ENCODE data around the gene C5AR1. TPM values are rescaled to one million over a fixed set of nuclear protein-coding genes. Genes with fewer than 3 reads are reported as not detected.
"Not testable (repeated sequence)": the region's sequence is repeated elsewhere in the genome, so short reads cannot be mapped to it uniquely, and the experiment has no call there.

C5AR1 gene
- total RNA-seq, 2 donors from 2014 or later = 2.2 to 11.3 TPM

- no peaks in the 10 kb centered on the region for H3K9me3 ChIP-seq (ENCODE audit: control insufficient read depth, low read length, poor library complexity, severe bottlenecking)
- H3K27ac Mint-ChIP-seq = peak within 1 kb of the TSS; percentile 97
- peaks cover 18% of the 10 kb centered on the region for H3K4me1 Mint-ChIP-seq
- no peaks in the 10 kb centered on the region for H3K27me3 Mint-ChIP-seq
- H3K36me3 Mint-ChIP-seq (ENCODE audit: low read depth) = peaks cover 3% of the 10 kb centered on the region
- DNase-seq = peak; percentile 99 to 100 (median 100)
- ATAC-seq = peak; percentile 78
- H3K4me3 Mint-ChIP-seq = peak within 1 kb of the TSS; percentile 96
Measured at GRCh38 chr19:47274071-47274890, 35.4 kb upstream of the C5AR1 start, which contains the start of gene INAFM1. INAFM1 (plus strand) TSS chr19:47274885; CDS start chr19:47274920, 35 bp downstream.

- peak overlapping the region; percentile 85 for H3K4me3 Mint-ChIP-seq
- no peaks in the 10 kb centered on the region for H3K27me3 Mint-ChIP-seq
- no peak for DNase-seq
- peaks cover 2% of the 10 kb centered on the region for H3K36me3 Mint-ChIP-seq (ENCODE audit: low read depth)
- no peaks in the 10 kb centered on the region for H3K9me3 ChIP-seq (ENCODE audit: control insufficient read depth, low read length, poor library complexity, severe bottlenecking)
- H3K27ac Mint-ChIP-seq = no peak overlapping the region
- peak; percentile 28 for ATAC-seq
- peaks cover 18% of the 10 kb centered on the region for H3K4me1 Mint-ChIP-seq
Measured at GRCh38 chr19:47274891-47275761, 34.5 kb upstream of the C5AR1 start.

- Mint-ChIP-seq H3K27me3 (no peaks in the 10 kb centered on the region), H3K36me3 (ENCODE audit: low read depth) (no peaks in the 10 kb centered on the region), H3K27ac (no peak overlapping the region), H3K4me1 (peaks cover 18% of the 10 kb centered on the region), H3K4me3 (peak overlapping the region; percentile 85)
- no peak for ATAC-seq
- H3K9me3 ChIP-seq (ENCODE audit: control insufficient read depth, low read length, poor library complexity, severe bottlenecking) = no peaks in the 10 kb centered on the region
- DNase-seq = no peak
Measured at GRCh38 chr19:47275791-47276461, 33.7 kb upstream of the C5AR1 start.

- DNase-seq; H3K9me3 ChIP-seq (ENCODE audit: control insufficient read depth, low read length, poor library complexity, severe bottlenecking); ATAC-seq; H3K27me3 Mint-ChIP-seq; H3K4me3 Mint-ChIP-seq; H3K36me3 Mint-ChIP-seq (ENCODE audit: low read depth); H3K27ac Mint-ChIP-seq: not testable (repeated sequence)
- peaks cover 18% of the 10 kb centered on the region for H3K4me1 Mint-ChIP-seq
Measured at GRCh38 chr19:47276513-47276912, 33.1 kb upstream of the C5AR1 start.

GRCh38 chr19:47280183-47280797 lies 29.4 kb upstream of the C5AR1 start:
- Mint-ChIP-seq H3K36me3 (ENCODE audit: low read depth) (no peaks in the 10 kb centered on the region), H3K4me1 (peaks cover 20% of the 10 kb centered on the region), H3K27ac (no peak overlapping the region), H3K4me3 (no peak overlapping the region), H3K27me3 (no peaks in the 10 kb centered on the region)
- H3K9me3 ChIP-seq (ENCODE audit: control insufficient read depth, low read length, poor library complexity, severe bottlenecking) = no peaks in the 10 kb centered on the region
- DNase-seq = peak in 1 of 3 donors; percentile 48
- peak; percentile 73 for ATAC-seq

GRCh38 chr19:47283405-47284059 lies 26.1 kb upstream of the C5AR1 start:
- H3K4me3 Mint-ChIP-seq = no peak overlapping the region
- H3K27me3 Mint-ChIP-seq = no peaks in the 10 kb centered on the region
- DNase-seq (no peak), ATAC-seq (no peak)
- H3K4me1 Mint-ChIP-seq = peaks cover 14% of the 10 kb centered on the region
- H3K9me3 ChIP-seq (ENCODE audit: control insufficient read depth, low read length, poor library complexity, severe bottlenecking) = no peaks in the 10 kb centered on the region
- no peak overlapping the region for H3K27ac Mint-ChIP-seq
- H3K36me3 Mint-ChIP-seq (ENCODE audit: low read depth) = no peaks in the 10 kb centered on the region

GRCh38 chr19:47284324-47284899 lies 25.2 kb upstream of the C5AR1 start:
- ATAC-seq = no peak
- peaks cover 16% of the 10 kb centered on the region for H3K4me1 Mint-ChIP-seq
- no peaks in the 10 kb centered on the region for H3K9me3 ChIP-seq (ENCODE audit: control insufficient read depth, low read length, poor library complexity, severe bottlenecking)
- H3K36me3 Mint-ChIP-seq (ENCODE audit: low read depth) = no peaks in the 10 kb centered on the region
- no peaks in the 10 kb centered on the region for H3K27me3 Mint-ChIP-seq
- no peak overlapping the region for H3K4me3 Mint-ChIP-seq
- DNase-seq = peak in 1 of 3 donors; percentile 47
- H3K27ac Mint-ChIP-seq = no peak overlapping the region

- peak; percentile 92 for ATAC-seq
- Mint-ChIP-seq H3K36me3 (ENCODE audit: low read depth) (no peaks in the 10 kb centered on the region), H3K4me3 (no peak overlapping the region), H3K27ac (no peak overlapping the region), H3K27me3 (no peaks in the 10 kb centered on the region), H3K4me1 (peaks cover 7% of the 10 kb centered on the region)
- peak; percentile 43 to 71 (median 47) for DNase-seq
- no peaks in the 10 kb centered on the region for H3K9me3 ChIP-seq (ENCODE audit: control insufficient read depth, low read length, poor library complexity, severe bottlenecking)
Measured at GRCh38 chr19:47296036-47296435, 13.6 kb upstream of the C5AR1 start.

GRCh38 chr19:47300867-47301266 lies 8.8 kb upstream of the C5AR1 start:
- not testable (repeated sequence) for H3K27ac Mint-ChIP-seq; H3K36me3 Mint-ChIP-seq (ENCODE audit: low read depth); DNase-seq; ATAC-seq; H3K9me3 ChIP-seq (ENCODE audit: control insufficient read depth, low read length, poor library complexity, severe bottlenecking); H3K4me3 Mint-ChIP-seq; H3K27me3 Mint-ChIP-seq; H3K4me1 Mint-ChIP-seq

- DNase-seq (no peak), ATAC-seq (no peak)
- no peaks in the 10 kb centered on the region for H3K9me3 ChIP-seq (ENCODE audit: control insufficient read depth, low read length, poor library complexity, severe bottlenecking)
- Mint-ChIP-seq H3K27ac (no peak overlapping the region), H3K27me3 (peaks cover 14% of the 10 kb centered on the region), H3K36me3 (ENCODE audit: low read depth) (peaks cover 2% of the 10 kb centered on the region), H3K4me3 (no peak overlapping the region), H3K4me1 (peaks cover 3% of the 10 kb centered on the region)
Measured at GRCh38 chr19:47302249-47302648, 7.4 kb upstream of the C5AR1 start.

GRCh38 chr19:47303966-47304365 lies 5.7 kb upstream of the C5AR1 start:
- Mint-ChIP-seq H3K4me1 (peaks cover 3% of the 10 kb centered on the region), H3K27ac (no peak overlapping the region), H3K4me3 (peak overlapping the region; percentile 41), H3K36me3 (ENCODE audit: low read depth) (peaks cover 2% of the 10 kb centered on the region), H3K27me3 (peaks cover 14% of the 10 kb centered on the region)
- H3K9me3 ChIP-seq (ENCODE audit: control insufficient read depth, low read length, poor library complexity, severe bottlenecking) = no peaks in the 10 kb centered on the region
- ATAC-seq (no peak), DNase-seq (no peak)

GRCh38 chr19:47305309-47305751 lies 4.3 kb upstream of the C5AR1 start:
- H3K4me3 Mint-ChIP-seq = peak overlapping the region; percentile 19
- peak; percentile 45 for ATAC-seq
- no peaks in the 10 kb centered on the region for H3K9me3 ChIP-seq (ENCODE audit: control insufficient read depth, low read length, poor library complexity, severe bottlenecking)
- DNase-seq = peak; percentile 41 to 53 (median 52)
- peaks cover 1% of the 10 kb centered on the region for H3K4me1 Mint-ChIP-seq
- peaks cover 22% of the 10 kb centered on the region for H3K27me3 Mint-ChIP-seq
- no peak overlapping the region for H3K27ac Mint-ChIP-seq
- peaks cover 2% of the 10 kb centered on the region for H3K36me3 Mint-ChIP-seq (ENCODE audit: low read depth)

Data from T-helper 17 cell (primary cell).